Osteocyte (in vitro differentiated cells): Measurements from ENCODE around the gene ADCK2. TPM values are rescaled to one million over a fixed set of nuclear protein-coding genes. Genes with fewer than 3 reads are reported as not detected.
A peak's percentile ranks its signal among the peaks of the same experiment; 100 is the strongest.

Experiments used
- DNase-seq: peaks from one replicate; pipeline ENCODE4 v3.0.0; 2021; ENCODE audit warnings: mixed read lengths; ENCODE audit not compliant: unreplicated experiment; ENCODE audit errors: extremely low spot score
- H3K27ac Mint-ChIP-seq: one replicate; pipeline ENCODE4 v1.8.0; 2021; ENCODE audit warnings: mild to moderate bottlenecking, mixed read lengths; ENCODE audit not compliant: unreplicated experiment
- H3K27me3 Mint-ChIP-seq: one replicate; pipeline ENCODE4 v1.8.0; 2021; ENCODE audit warnings: mixed read lengths; ENCODE audit not compliant: unreplicated experiment
- H3K36me3 Mint-ChIP-seq: one replicate; pipeline ENCODE4 v1.8.0; 2021; ENCODE audit warnings: mixed read lengths; ENCODE audit not compliant: unreplicated experiment
- H3K4me1 Mint-ChIP-seq: one replicate; pipeline ENCODE4 v1.8.0; 2021; ENCODE audit warnings: mixed read lengths; ENCODE audit not compliant: unreplicated experiment
- H3K4me3 Mint-ChIP-seq: one replicate; pipeline ENCODE4 v1.8.0; 2021; ENCODE audit warnings: mild to moderate bottlenecking, moderate library complexity, mixed read lengths; ENCODE audit not compliant: unreplicated experiment
- H3K9me3 Mint-ChIP-seq: one replicate; pipeline ENCODE4 v1.8.0; 2021; ENCODE audit warnings: mixed read lengths; ENCODE audit not compliant: unreplicated experiment
- CTCF ChIP-seq: fragments of 200-600 bp; sonication (generic); IDR thresholded peaks from 2 replicates; pipeline ENCODE4 v1.5.0; 2021; ENCODE audit warnings: antibody characterized with exemption, mild to moderate bottlenecking, moderate library complexity
- total RNA-seq: library from RNA; stranded (reverse); gene quantifications from 2 replicates; pipeline ENCODE4 v1.2.1, GENCODE V29; 2021

ADCK2 gene
- total RNA-seq, 1 donor from 2014 or later = 25.7 TPM

GRCh38 chr7:140671966-140672365, 779 bp upstream of the ADCK2 start:
- DNase-seq = no peak
- TF ChIP-seq CTCF = no peak
- H3K9me3 Mint-ChIP-seq = no peaks in the 10 kb centered on the region
- H3K27ac Mint-ChIP-seq = no peak overlapping the region
- H3K4me1 Mint-ChIP-seq = peaks cover 48% of the 10 kb centered on the region
- H3K36me3 Mint-ChIP-seq = no peaks in the 10 kb centered on the region
- peak overlapping the region; percentile 71 for H3K4me3 Mint-ChIP-seq
- H3K27me3 Mint-ChIP-seq = no peaks in the 10 kb centered on the region

GRCh38 chr7:140673063-140673773, 473 bp downstream of the ADCK2 start:
- H3K27me3 Mint-ChIP-seq = no peaks in the 10 kb centered on the region
- no peak for DNase-seq
- peaks cover 36% of the 10 kb centered on the region for H3K4me1 Mint-ChIP-seq
- peak overlapping the region; percentile 50 for H3K27ac Mint-ChIP-seq
- peaks cover 9% of the 10 kb centered on the region for H3K36me3 Mint-ChIP-seq
- peak overlapping the region; percentile 73 for H3K4me3 Mint-ChIP-seq
- no peak for TF ChIP-seq CTCF
- H3K9me3 Mint-ChIP-seq = no peaks in the 10 kb centered on the region

- Mint-ChIP-seq H3K36me3 (peaks cover 13% of the 10 kb centered on the region), H3K4me3 (peak overlapping the region; percentile 73), H3K27ac (peak overlapping the region; percentile 50), H3K4me1 (peaks cover 30% of the 10 kb centered on the region), H3K27me3 (no peaks in the 10 kb centered on the region), H3K9me3 (no peaks in the 10 kb centered on the region)
- no peak for DNase-seq
- no peak for TF ChIP-seq CTCF
These were observed 1.0 kb downstream of the ADCK2 start for GRCh38 chr7:140673774-140674155.

GRCh38 chr7:140674356-140674800, 1.6 kb downstream of the ADCK2 start:
- Mint-ChIP-seq H3K27me3 (no peaks in the 10 kb centered on the region), H3K9me3 (no peaks in the 10 kb centered on the region), H3K4me1 (peaks cover 30% of the 10 kb centered on the region), H3K4me3 (peak overlapping the region; percentile 73), H3K27ac (no peak overlapping the region), H3K36me3 (peaks cover 17% of the 10 kb centered on the region)
- DNase-seq = no peak
- no peak for TF ChIP-seq CTCF

GRCh38 chr7:140674899-140675701, 2.4 kb downstream of the ADCK2 start:
- DNase-seq = no peak
- peak overlapping the region; percentile 30 for H3K4me3 Mint-ChIP-seq
- peaks cover 17% of the 10 kb centered on the region for H3K36me3 Mint-ChIP-seq
- no peaks in the 10 kb centered on the region for H3K27me3 Mint-ChIP-seq
- TF ChIP-seq CTCF = peak; percentile 64
- peak overlapping the region; percentile 11 for H3K27ac Mint-ChIP-seq
- no peaks in the 10 kb centered on the region for H3K9me3 Mint-ChIP-seq
- H3K4me1 Mint-ChIP-seq = peaks cover 30% of the 10 kb centered on the region
